Retina (tissue), 1 donor: Measurements from ENCODE around the gene NDOR1.
"Not testable (repeated sequence)": the region's sequence is repeated elsewhere in the genome, so short reads cannot be mapped to it uniquely, and the experiment has no call there.

Source experiments
- DNase-seq: peaks from one replicate; pipeline ENCODE4 v3.0.0-alpha.2; 2016

NDOR1 gene

GRCh38 chr9:137233143-137233980, 27.9 kb downstream of the NDOR1 start:
- DNase-seq, result no peak

DNA sequence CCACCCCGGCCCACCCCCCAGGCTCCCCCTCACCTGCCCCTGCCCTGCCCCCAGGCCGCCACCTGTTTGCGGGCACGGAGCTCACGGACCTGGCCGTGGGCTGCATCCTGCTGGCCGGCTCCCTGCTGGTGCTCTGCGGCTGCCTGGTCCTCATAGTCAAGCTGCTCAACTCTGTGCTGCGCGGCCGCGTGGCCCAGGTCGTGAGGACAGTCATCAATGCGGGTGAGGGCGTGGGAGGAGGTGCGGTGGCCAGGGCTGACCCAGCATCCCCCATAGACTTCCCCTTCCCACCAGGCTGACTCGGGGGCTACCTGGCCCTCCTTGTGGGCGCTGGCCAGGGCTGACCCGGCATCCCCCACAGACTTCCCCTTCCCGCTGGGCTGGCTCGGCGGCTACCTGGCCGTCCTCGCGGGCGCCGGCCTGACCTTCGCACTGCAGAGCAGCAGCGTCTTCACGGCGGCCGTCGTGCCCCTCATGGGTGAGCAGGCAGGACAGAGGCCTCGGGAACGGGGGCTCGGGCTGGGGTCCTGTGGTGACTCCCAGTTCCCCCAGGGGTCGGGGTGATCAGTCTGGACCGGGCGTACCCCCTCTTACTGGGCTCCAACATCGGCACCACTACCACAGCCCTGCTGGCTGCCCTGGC, 28.7 kb downstream of the NDOR1 start:
- no peak for DNase-seq

GRCh38 chr9:137234758-137235423, 29.4 kb downstream of the NDOR1 start:
- no peak for DNase-seq

GRCh38 chr9:137235424-137236237, 30.1 kb downstream of the NDOR1 start:
- no peak for DNase-seq

DNA sequence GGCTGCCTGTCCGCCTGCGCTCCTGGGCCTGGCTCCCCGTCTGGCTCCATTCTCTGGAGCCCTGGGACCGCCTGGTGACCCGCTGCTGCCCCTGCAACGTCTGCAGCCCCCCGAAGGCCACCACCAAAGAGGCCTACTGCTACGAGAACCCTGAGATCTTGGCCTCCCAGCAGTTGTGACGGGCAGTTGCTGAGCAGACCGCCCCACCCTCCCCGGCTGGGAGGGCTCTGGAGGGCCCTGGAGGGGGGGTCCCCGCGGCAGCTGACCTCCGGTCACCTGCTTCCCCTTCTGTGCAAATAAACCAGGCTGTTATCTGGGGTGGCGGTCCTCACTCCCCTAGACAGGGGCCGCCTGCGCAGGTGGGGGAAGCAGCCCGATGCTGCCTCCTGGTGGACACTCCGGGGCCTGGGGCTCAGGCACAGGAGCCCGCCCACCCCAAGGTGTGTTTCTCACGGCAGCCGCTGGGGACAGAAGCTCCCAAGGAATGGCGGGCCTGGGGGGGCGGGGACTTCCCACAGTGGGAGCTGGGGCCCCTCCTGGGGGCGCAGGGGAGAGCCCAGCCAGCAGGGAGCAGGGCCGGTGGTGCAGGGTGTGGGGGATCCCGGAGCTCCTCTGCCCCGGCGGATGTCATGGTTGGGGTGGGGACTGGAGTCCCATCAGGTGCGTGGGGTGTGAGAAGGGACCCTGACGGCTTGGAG, 30.9 kb downstream of the NDOR1 start:
- peak; percentile 93 for DNase-seq

GRCh38 chr9:137236936-137237421, 31.5 kb downstream of the NDOR1 start:
- no peak for DNase-seq

DNA sequence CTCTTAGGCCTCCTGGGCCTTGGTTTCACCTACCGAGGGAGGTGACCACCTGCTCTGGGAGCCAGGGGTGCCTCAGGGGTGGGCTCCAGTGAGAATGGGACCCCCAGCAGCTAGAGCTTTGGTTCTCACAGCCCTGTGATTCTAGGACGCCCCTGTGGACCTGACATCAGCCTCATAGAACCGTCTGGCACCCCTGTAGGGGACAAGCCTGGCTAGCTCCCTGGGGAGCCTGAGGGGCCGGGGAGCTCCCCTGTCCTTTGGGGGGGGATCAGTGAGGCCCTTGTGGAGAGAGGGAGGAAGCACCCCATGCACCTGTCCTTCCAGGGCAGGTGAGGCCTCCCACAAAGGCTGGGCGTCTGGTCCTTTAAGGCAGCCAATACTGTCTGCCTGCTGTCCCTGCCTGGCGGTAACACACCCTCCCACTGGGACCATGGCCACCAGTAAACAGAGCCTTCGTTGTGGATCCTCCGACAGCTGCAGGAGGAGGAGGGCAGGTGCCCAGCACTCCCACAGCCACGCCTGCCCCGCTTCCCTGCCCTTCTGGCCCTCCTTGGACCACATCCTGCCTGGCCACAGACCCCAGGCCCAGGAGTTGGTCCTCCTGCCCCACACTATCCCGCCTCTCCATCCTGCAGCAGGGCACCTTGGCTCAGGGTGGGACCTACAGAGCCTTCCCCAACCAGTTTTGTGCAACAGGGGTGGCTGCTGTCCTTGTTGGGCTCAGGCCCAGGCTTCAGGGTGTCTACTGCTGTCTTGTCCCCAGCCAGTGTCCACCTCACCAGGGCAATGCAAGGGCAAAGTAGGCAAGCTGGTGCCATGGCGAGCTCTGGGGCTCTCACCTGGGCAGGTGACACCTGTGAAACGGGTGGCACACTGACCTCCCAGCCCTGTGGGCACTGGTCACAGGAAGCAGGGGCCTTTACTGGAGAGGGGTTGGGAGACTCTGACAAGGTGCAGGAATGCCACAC, 32.5 kb downstream of the NDOR1 start:
- DNase-seq, result no peak

GRCh38 chr9:137239541-137240200, 34.2 kb downstream of the NDOR1 start:
- DNase-seq, result not testable (repeated sequence)

DNA sequence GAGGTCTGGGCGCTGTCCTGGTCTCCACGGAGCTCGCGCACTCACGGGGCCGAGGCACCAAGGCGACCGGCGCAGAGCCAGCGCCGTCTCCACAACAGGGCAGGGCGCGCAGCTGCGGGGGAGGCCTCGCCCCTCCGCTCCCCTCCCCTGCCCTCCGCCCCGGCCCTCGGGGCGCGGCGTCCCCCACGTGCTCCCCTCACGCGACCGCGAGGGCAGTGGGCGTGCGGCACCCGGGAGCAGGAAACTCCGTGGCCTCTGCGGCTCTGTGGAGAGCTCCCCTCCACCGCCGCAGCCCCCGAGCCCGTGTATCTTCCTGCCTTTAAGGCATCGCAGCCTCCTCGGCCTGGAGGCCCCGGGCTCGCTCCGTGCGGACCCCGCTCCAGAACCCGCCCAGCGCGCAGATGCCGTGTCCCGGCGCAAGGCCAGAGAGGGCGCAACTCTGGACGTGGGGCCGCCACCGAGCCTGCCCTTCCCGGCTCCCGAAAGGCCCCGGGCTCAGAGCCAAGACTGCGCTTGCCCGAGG, 34.9 kb downstream of the NDOR1 start:
- no peak for DNase-seq

DNA sequence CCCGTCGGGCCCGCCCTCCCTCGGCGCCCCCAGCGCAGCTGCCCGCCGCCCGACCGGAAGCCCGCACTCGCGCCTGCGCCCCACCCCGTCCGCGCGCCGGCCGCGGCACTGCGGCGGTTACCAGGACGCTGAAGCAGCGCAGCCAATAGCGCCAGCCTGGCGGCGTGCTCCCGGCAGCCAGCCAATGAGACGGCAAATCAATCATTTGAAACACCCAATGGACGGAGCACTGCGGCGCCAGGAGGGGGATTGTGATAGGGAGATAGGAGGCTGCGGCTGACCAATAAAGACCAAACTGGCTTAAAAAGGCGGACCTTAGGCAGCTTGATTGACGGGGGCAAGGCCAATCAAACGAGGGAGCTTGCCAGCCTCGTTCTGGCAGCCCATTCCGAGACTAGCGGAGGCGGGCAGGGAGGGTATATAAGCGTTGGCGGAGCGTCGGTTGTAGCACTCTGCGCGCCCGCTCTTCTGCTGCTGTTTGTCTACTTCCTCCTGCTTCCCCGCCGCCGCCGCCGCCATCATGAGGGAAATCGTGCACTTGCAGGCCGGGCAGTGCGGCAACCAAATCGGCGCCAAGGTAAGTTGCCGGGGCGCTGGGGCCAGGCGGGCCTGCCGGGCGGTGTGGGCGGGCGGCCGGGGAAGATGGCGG, 35.5 kb downstream of the NDOR1 start, which contains the start of gene TUBB4B:
Gene TUBB4B (plus strand): TSS at position 447 of the 649 bp plus-strand sequence. CDS start 74 bp downstream, at position 521.
- DNase-seq, result peak; percentile 99

- DNase-seq, result peak; percentile 66
These were observed 36.2 kb downstream of the NDOR1 start for GRCh38 chr9:137241490-137242268.

GRCh38 chr9:137242269-137243203, 37.0 kb downstream of the NDOR1 start:
- no peak for DNase-seq

DNA sequence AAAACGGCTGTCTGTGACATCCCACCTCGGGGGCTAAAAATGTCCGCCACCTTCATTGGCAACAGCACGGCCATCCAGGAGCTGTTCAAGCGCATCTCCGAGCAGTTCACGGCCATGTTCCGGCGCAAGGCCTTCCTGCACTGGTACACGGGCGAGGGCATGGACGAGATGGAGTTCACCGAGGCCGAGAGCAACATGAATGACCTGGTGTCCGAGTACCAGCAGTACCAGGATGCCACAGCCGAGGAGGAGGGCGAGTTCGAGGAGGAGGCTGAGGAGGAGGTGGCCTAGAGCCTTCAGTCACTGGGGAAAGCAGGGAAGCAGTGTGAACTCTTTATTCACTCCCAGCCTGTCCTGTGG, 37.7 kb downstream of the NDOR1 start:
- DNase-seq, result not testable (repeated sequence)

GRCh38 chr9:137243626-137244485, 38.4 kb downstream of the NDOR1 start:
- DNase-seq, result no peak

DNA sequence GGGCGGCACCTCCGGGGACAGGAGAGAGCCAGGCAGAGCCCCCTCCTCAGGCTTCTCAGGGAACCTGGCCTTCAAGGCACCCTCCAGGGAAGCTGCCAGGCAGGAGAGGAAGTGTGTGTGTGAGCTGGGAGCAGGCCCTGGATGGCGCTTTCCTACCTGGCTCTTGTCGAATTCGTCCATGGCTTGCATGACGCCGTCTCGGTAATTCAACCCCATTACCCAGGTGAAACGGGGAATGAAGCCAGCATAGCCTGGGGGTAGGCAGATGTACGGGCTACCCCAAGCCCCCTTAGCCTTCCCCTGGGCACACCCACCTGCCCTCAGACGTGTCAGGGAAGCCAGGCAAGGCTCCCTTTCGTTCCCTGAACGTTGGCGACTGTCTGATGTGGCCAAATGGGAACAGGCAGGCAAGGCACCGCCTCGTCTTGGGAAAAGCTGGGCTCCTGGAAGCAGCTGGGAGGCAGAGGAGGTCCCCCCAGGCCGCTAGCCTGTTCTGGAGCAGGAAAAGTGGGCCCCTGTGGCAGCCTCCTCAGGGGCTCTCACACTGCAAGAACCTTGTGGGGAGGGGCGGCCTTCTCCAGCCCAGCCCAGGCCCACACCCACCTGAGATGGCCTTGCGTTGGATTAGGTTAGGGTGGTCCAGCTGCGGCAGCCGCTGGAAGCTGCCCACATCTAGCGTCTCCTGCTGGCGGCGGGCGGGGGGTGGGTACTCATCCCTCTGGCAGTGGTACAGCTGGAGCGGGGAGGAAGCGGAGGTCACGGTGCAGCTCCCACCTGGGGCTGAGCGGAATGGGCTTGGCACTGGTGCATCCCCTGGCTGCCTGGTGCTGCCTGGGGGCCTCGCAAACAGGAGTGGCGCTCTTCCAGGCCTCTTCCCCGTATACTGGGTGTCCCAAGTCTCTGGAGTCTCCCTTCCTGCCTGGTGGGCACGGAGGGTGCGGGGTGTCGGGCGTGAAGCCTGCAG, 39.3 kb downstream of the NDOR1 start:
- peak; percentile 35 for DNase-seq
